ENCODE data around the gene ALPK1. TPM values are rescaled to one million over a fixed set of nuclear protein-coding genes. Genes with fewer than 3 reads are reported as not detected.
A peak's percentile ranks its signal among the peaks of the same experiment; 100 is the strongest.

The ALPK1 gene
- polyA plus RNA-seq, 3 donors: 10.3 to 10.9 (median 10.5) TPM

GRCh38 chr4:112374850-112375249 lies 77.7 kb downstream of the ALPK1 start:
- DNase-seq (ENCODE audit: low read depth in 3 of 3, low spot score in 2 of 3): no peak

GRCh38 chr4:112377171-112377570 lies 80.0 kb downstream of the ALPK1 start:
- DNase-seq (ENCODE audit: low read depth in 3 of 3, low spot score in 2 of 3): no peak

- DNase-seq (ENCODE audit: low read depth in 3 of 3, low spot score in 2 of 3): no peak
Measured at GRCh38 chr4:112377594-112378242, 80.5 kb downstream of the ALPK1 start.

- no peak for DNase-seq (ENCODE audit: low read depth in 3 of 3, low spot score in 2 of 3)
Measured at GRCh38 chr4:112378243-112378620, 81.1 kb downstream of the ALPK1 start.

GRCh38 chr4:112378858-112379257 lies 81.7 kb downstream of the ALPK1 start:
- no peak for DNase-seq (ENCODE audit: low read depth in 3 of 3, low spot score in 2 of 3)

GRCh38 chr4:112379306-112379705 lies 82.1 kb downstream of the ALPK1 start:
- peak in 1 of 3 donors; percentile 10 for DNase-seq (ENCODE audit: low read depth in 3 of 3, low spot score in 2 of 3)

GRCh38 chr4:112381996-112382692 lies 85.0 kb downstream of the ALPK1 start:
- no peak for DNase-seq (ENCODE audit: low read depth in 3 of 3, low spot score in 2 of 3)

- peak in 1 of 3 donors; percentile 15 for DNase-seq (ENCODE audit: low read depth in 3 of 3, low spot score in 2 of 3)
Measured at GRCh38 chr4:112386071-112386470, 88.9 kb downstream of the ALPK1 start.

GRCh38 chr4:112402098-112402497 lies 104.9 kb downstream of the ALPK1 start:
- DNase-seq (ENCODE audit: low read depth in 3 of 3, low spot score in 2 of 3): no peak

- DNase-seq (ENCODE audit: low read depth in 3 of 3, low spot score in 2 of 3): no peak
Measured at GRCh38 chr4:112403101-112403945, 106.2 kb downstream of the ALPK1 start.

- no peak for DNase-seq (ENCODE audit: low read depth in 3 of 3, low spot score in 2 of 3)
Measured at GRCh38 chr4:112410364-112410763, 113.2 kb downstream of the ALPK1 start.

GRCh38 chr4:112410804-112411203 lies 113.6 kb downstream of the ALPK1 start:
- DNase-seq (ENCODE audit: low read depth in 3 of 3, low spot score in 2 of 3): no peak

GRCh38 chr4:112411781-112412550 lies 114.8 kb downstream of the ALPK1 start:
- DNase-seq (ENCODE audit: low read depth in 3 of 3, low spot score in 2 of 3): no peak

- no peak for DNase-seq (ENCODE audit: low read depth in 3 of 3, low spot score in 2 of 3)
Measured at GRCh38 chr4:112416464-112416863, 119.3 kb downstream of the ALPK1 start.

GRCh38 chr4:112418092-112418491 lies 120.9 kb downstream of the ALPK1 start:
- no peak for DNase-seq (ENCODE audit: low read depth in 3 of 3, low spot score in 2 of 3)

- DNase-seq (ENCODE audit: low read depth in 3 of 3, low spot score in 2 of 3): no peak
Measured at GRCh38 chr4:112421911-112422310, 124.7 kb downstream of the ALPK1 start.

GRCh38 chr4:112422644-112423043 lies 125.5 kb downstream of the ALPK1 start:
- DNase-seq (ENCODE audit: low read depth in 3 of 3, low spot score in 2 of 3): no peak

- DNase-seq (ENCODE audit: low read depth in 3 of 3, low spot score in 2 of 3): no peak
Measured at GRCh38 chr4:112423591-112423990, 126.4 kb downstream of the ALPK1 start.

GRCh38 chr4:112425823-112426222 lies 128.7 kb downstream of the ALPK1 start:
- no peak for DNase-seq (ENCODE audit: low read depth in 3 of 3, low spot score in 2 of 3)

- no peak for DNase-seq (ENCODE audit: low read depth in 3 of 3, low spot score in 2 of 3)
Measured at GRCh38 chr4:112426416-112426815, 129.2 kb downstream of the ALPK1 start.

- DNase-seq (ENCODE audit: low read depth in 3 of 3, low spot score in 2 of 3): no peak
Measured at GRCh38 chr4:112431158-112431557, 134.0 kb downstream of the ALPK1 start.
